ENCODE data around the gene ASTN1.

Gene ASTN1

DNA sequence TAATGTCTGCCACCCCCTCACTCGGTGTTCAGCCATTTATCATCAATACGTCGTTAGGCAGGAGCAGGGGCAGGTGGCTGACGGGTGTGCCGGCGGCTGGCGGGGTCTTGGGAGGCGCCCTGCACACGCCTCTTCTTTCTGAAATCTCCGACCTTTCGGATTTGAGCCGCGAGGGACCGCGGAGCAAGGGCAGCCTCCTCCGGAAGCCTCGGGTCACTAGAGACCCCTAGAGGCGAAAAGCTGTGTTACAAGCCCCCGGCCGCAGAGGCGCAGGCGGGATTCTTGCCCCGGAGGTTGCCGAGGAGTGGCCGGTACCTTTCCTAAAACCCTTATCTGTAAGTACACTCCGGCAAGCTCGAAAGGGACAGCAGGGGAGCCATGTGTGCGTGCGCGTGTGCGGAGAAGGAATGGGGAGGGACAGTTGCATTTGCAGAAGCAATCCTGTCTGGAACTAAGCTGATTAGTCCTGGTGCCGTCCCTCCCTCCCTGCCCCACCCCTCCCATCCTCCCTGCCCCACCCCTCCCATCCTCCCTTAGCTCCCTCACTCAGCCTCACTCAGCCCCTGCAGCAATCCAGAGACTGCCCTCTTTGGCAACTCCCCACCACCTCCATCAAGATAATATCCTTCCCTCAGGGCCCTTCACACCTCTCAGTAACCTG, 17.2 kb upstream of the ASTN1 start:
- Histone ChIP-seq H2BK15ac (ENCODE audit: low read depth, poor library complexity, severe bottlenecking) (no peak overlapping the region), H3K23ac (ENCODE audit: low read length in 2 of 2) (no peak overlapping the region), H3K79me1 (replicated peaks; ENCODE audit: low read length, poor library complexity, severe bottlenecking) (no peaks in the 10 kb centered on the region), H2BK120ac (ENCODE audit: low read depth, low read length) (no peak overlapping the region), H2BK12ac (ENCODE audit: low read length in 2 of 2) (peak overlapping the region in 1 of 2 experiments; percentile 80), H2AK5ac (ENCODE audit: low read length, severe bottlenecking) (no peak overlapping the region), H3K4me1 (ENCODE audit: control insufficient read depth, insufficient read depth, low read depth, low read length) (peaks cover 6% of the 10 kb centered on the region), H2AFZ (ENCODE audit: low read depth, low read length) (peak overlapping the region; percentile 78), H4K91ac (ENCODE audit: low read length) (no peak overlapping the region), H3K9ac (ENCODE audit: low read length) (peak overlapping the region; percentile 57), H3K4me3 (ENCODE audit: insufficient read depth in 1 of 2, low read depth in 1 of 2, low read length in 2 of 2) (peak overlapping the region in 1 of 2 experiments; percentile 70), H3K27ac (ENCODE audit: low read length, poor library complexity, severe bottlenecking) (no peak overlapping the region), H3K14ac (ENCODE audit: low read length in 2 of 2) (no peak overlapping the region), H2BK5ac (ENCODE audit: low read depth, low read length, poor library complexity, severe bottlenecking) (no peak overlapping the region), H3K4ac (ENCODE audit: low read depth in 1 of 2, low read length in 2 of 2) (no peak overlapping the region), H4K8ac (ENCODE audit: low read length) (peak overlapping the region; percentile 35), H3K18ac (ENCODE audit: low read depth in 1 of 2, low read length in 2 of 2) (peak overlapping the region in 1 of 2 experiments; percentile 41), H3K36me3 (ENCODE audit: control insufficient read depth in 1 of 2, insufficient read depth in 2 of 2, low read depth in 1 of 2, low read length in 2 of 2) (no peaks in the 10 kb centered on the region), H3K9me3 (ENCODE audit: control insufficient read depth, low read length) (no peaks in the 10 kb centered on the region), H3K27me3 (ENCODE audit: control insufficient read depth in 1 of 2, insufficient read depth in 1 of 2, low read length in 2 of 2) (peaks cover 30 to 51% of the 10 kb centered on the region in 2 experiments), H3K4me2 (ENCODE audit: low read length, poor library complexity, severe bottlenecking) (peak overlapping the region; percentile 82)
- peak; percentile 63 for DNase-seq
- 0% methylated on average over 32 of the region's 32 CpGs for WGBS

DNA sequence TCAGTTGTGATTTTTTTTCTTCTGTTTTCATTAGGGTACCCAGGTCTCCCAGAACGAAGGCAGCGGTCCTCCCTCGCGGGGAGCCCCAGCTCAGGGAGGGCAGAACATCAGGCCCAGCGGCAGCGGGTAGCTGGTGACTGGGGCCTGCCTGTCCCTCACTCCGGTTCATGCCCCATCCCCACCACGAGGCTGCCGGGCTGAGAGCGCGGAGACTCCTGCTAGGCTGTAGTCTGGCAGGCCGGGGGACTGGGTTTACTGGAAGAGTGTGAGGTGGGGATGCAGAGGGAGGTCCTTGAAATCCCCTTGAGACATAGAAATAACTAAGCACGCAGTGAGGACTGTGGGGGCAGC, 16.7 kb upstream of the ASTN1 start:
- 12% methylated on average over 12 of the region's 13 CpGs for WGBS
- no peak overlapping the region for H3K14ac ChIP-seq (ENCODE audit: low read length in 2 of 2)
- no peaks in the 10 kb centered on the region for H3K9me3 ChIP-seq (ENCODE audit: control insufficient read depth, low read length)
- H4K91ac ChIP-seq (ENCODE audit: low read length) = no peak overlapping the region
- H2BK15ac ChIP-seq (ENCODE audit: low read depth, poor library complexity, severe bottlenecking) = no peak overlapping the region
- H3K9ac ChIP-seq (ENCODE audit: low read length) = peak overlapping the region; percentile 57
- H2BK120ac ChIP-seq (ENCODE audit: low read depth, low read length) = no peak overlapping the region
- H2AK5ac ChIP-seq (ENCODE audit: low read length, severe bottlenecking) = no peak overlapping the region
- H3K4me1 ChIP-seq (ENCODE audit: control insufficient read depth, insufficient read depth, low read depth, low read length) = peaks cover 6% of the 10 kb centered on the region
- H4K8ac ChIP-seq (ENCODE audit: low read length) = peak overlapping the region; percentile 35
- peak overlapping the region; percentile 78 for H2AFZ ChIP-seq (ENCODE audit: low read depth, low read length)
- no peak overlapping the region for H3K27ac ChIP-seq (ENCODE audit: low read length, poor library complexity, severe bottlenecking)
- DNase-seq = no peak
- H3K18ac ChIP-seq (ENCODE audit: low read depth in 1 of 2, low read length in 2 of 2) = peak overlapping the region in 1 of 2 experiments; percentile 41
- H2BK12ac ChIP-seq (ENCODE audit: low read length in 2 of 2) = peak overlapping the region in 1 of 2 experiments; percentile 80
- H3K4ac ChIP-seq (ENCODE audit: low read depth in 1 of 2, low read length in 2 of 2) = no peak overlapping the region
- H3K79me1 ChIP-seq (replicated peaks; ENCODE audit: low read length, poor library complexity, severe bottlenecking) = no peaks in the 10 kb centered on the region
- peaks cover 30 to 51% of the 10 kb centered on the region in 2 experiments for H3K27me3 ChIP-seq (ENCODE audit: control insufficient read depth in 1 of 2, insufficient read depth in 1 of 2, low read length in 2 of 2)
- H3K23ac ChIP-seq (ENCODE audit: low read length in 2 of 2) = no peak overlapping the region
- H3K4me3 ChIP-seq (ENCODE audit: insufficient read depth in 1 of 2, low read depth in 1 of 2, low read length in 2 of 2) = peak overlapping the region in 1 of 2 experiments; percentile 70
- H3K4me2 ChIP-seq (ENCODE audit: low read length, poor library complexity, severe bottlenecking) = peak overlapping the region; percentile 82
- no peak overlapping the region for H2BK5ac ChIP-seq (ENCODE audit: low read depth, low read length, poor library complexity, severe bottlenecking)
- H3K36me3 ChIP-seq (ENCODE audit: control insufficient read depth in 1 of 2, insufficient read depth in 2 of 2, low read depth in 1 of 2, low read length in 2 of 2) = no peaks in the 10 kb centered on the region

GRCh38 chr1:177174921-177175634, 10.6 kb upstream of the ASTN1 start:
- no peak overlapping the region for H3K14ac ChIP-seq (ENCODE audit: low read length in 2 of 2)
- H3K79me1 ChIP-seq (replicated peaks; ENCODE audit: low read length, poor library complexity, severe bottlenecking) = no peaks in the 10 kb centered on the region
- no peak overlapping the region for H2BK15ac ChIP-seq (ENCODE audit: low read depth, poor library complexity, severe bottlenecking)
- no peak overlapping the region for H3K4me2 ChIP-seq (ENCODE audit: low read length, poor library complexity, severe bottlenecking)
- no peak overlapping the region for H4K91ac ChIP-seq (ENCODE audit: low read length)
- H3K27me3 ChIP-seq (ENCODE audit: control insufficient read depth in 1 of 2, insufficient read depth in 1 of 2, low read length in 2 of 2) = peaks cover 67 to 71% of the 10 kb centered on the region in 2 experiments
- peak overlapping the region; percentile 56 for H4K8ac ChIP-seq (ENCODE audit: low read length)
- no peak overlapping the region for H3K9ac ChIP-seq (ENCODE audit: low read length)
- no peaks in the 10 kb centered on the region for H3K9me3 ChIP-seq (ENCODE audit: control insufficient read depth, low read length)
- H3K4ac ChIP-seq (ENCODE audit: low read depth in 1 of 2, low read length in 2 of 2) = no peak overlapping the region
- H3K23ac ChIP-seq (ENCODE audit: low read length in 2 of 2) = no peak overlapping the region
- H3K4me1 ChIP-seq (ENCODE audit: control insufficient read depth, insufficient read depth, low read depth, low read length) = peaks cover 9% of the 10 kb centered on the region
- no peak for DNase-seq
- no peak overlapping the region for H2AFZ ChIP-seq (ENCODE audit: low read depth, low read length)
- 79% methylated on average over 6 of the region's 6 CpGs for WGBS
- no peak overlapping the region for H3K18ac ChIP-seq (ENCODE audit: low read depth in 1 of 2, low read length in 2 of 2)
- no peak overlapping the region for H2AK5ac ChIP-seq (ENCODE audit: low read length, severe bottlenecking)
- H2BK5ac ChIP-seq (ENCODE audit: low read depth, low read length, poor library complexity, severe bottlenecking) = no peak overlapping the region
- H3K36me3 ChIP-seq (ENCODE audit: control insufficient read depth in 1 of 2, insufficient read depth in 2 of 2, low read depth in 1 of 2, low read length in 2 of 2) = no peaks in the 10 kb centered on the region
- H2BK12ac ChIP-seq (ENCODE audit: low read length in 2 of 2) = no peak overlapping the region
- H2BK120ac ChIP-seq (ENCODE audit: low read depth, low read length) = no peak overlapping the region
- no peak overlapping the region for H3K4me3 ChIP-seq (ENCODE audit: insufficient read depth in 1 of 2, low read depth in 1 of 2, low read length in 2 of 2)
- H3K27ac ChIP-seq (ENCODE audit: low read length, poor library complexity, severe bottlenecking) = no peak overlapping the region

- H3K4me1 ChIP-seq (ENCODE audit: control insufficient read depth, insufficient read depth, low read depth, low read length) = peaks cover 9% of the 10 kb centered on the region
- no peak overlapping the region for H3K27ac ChIP-seq (ENCODE audit: low read length, poor library complexity, severe bottlenecking)
- H3K23ac ChIP-seq (ENCODE audit: low read length in 2 of 2) = no peak overlapping the region
- no peak overlapping the region for H2BK15ac ChIP-seq (ENCODE audit: low read depth, poor library complexity, severe bottlenecking)
- no peak overlapping the region for H2AK5ac ChIP-seq (ENCODE audit: low read length, severe bottlenecking)
- peaks cover 71% of the 10 kb centered on the region in 2 experiments for H3K27me3 ChIP-seq (ENCODE audit: control insufficient read depth in 1 of 2, insufficient read depth in 1 of 2, low read length in 2 of 2)
- H3K4me2 ChIP-seq (ENCODE audit: low read length, poor library complexity, severe bottlenecking) = no peak overlapping the region
- no peak overlapping the region for H3K14ac ChIP-seq (ENCODE audit: low read length in 2 of 2)
- no peak overlapping the region for H2AFZ ChIP-seq (ENCODE audit: low read depth, low read length)
- no peak overlapping the region for H3K4me3 ChIP-seq (ENCODE audit: insufficient read depth in 1 of 2, low read depth in 1 of 2, low read length in 2 of 2)
- H3K9ac ChIP-seq (ENCODE audit: low read length) = no peak overlapping the region
- H3K79me1 ChIP-seq (replicated peaks; ENCODE audit: low read length, poor library complexity, severe bottlenecking) = no peaks in the 10 kb centered on the region
- H4K8ac ChIP-seq (ENCODE audit: low read length) = no peak overlapping the region
- no peak overlapping the region for H2BK12ac ChIP-seq (ENCODE audit: low read length in 2 of 2)
- no peak overlapping the region for H2BK5ac ChIP-seq (ENCODE audit: low read depth, low read length, poor library complexity, severe bottlenecking)
- H3K4ac ChIP-seq (ENCODE audit: low read depth in 1 of 2, low read length in 2 of 2) = no peak overlapping the region
- no peak for DNase-seq
- H2BK120ac ChIP-seq (ENCODE audit: low read depth, low read length) = no peak overlapping the region
- WGBS = 97% methylated on average over 1 of the region's 2 CpGs
- no peaks in the 10 kb centered on the region for H3K36me3 ChIP-seq (ENCODE audit: control insufficient read depth in 1 of 2, insufficient read depth in 2 of 2, low read depth in 1 of 2, low read length in 2 of 2)
- H3K18ac ChIP-seq (ENCODE audit: low read depth in 1 of 2, low read length in 2 of 2) = no peak overlapping the region
- H3K9me3 ChIP-seq (ENCODE audit: control insufficient read depth, low read length) = no peaks in the 10 kb centered on the region
- no peak overlapping the region for H4K91ac ChIP-seq (ENCODE audit: low read length)
Measured at GRCh38 chr1:177173976-177174375, 9.5 kb upstream of the ASTN1 start.

Measured in mesenchymal stem cell (in vitro differentiated cells and primary cell).